Measurements from ENCODE around the gene DIDO1.
"Not testable (repeated sequence)": the region's sequence is repeated elsewhere in the genome, so short reads cannot be mapped to it uniquely, and the experiment has no call there.

The DIDO1 gene

GRCh38 chr20:62879275-62880146 is 46.8 kb downstream of the DIDO1 start:
- DNase-seq (ENCODE audit: low read depth in 2 of 2), result no peak

DNA sequence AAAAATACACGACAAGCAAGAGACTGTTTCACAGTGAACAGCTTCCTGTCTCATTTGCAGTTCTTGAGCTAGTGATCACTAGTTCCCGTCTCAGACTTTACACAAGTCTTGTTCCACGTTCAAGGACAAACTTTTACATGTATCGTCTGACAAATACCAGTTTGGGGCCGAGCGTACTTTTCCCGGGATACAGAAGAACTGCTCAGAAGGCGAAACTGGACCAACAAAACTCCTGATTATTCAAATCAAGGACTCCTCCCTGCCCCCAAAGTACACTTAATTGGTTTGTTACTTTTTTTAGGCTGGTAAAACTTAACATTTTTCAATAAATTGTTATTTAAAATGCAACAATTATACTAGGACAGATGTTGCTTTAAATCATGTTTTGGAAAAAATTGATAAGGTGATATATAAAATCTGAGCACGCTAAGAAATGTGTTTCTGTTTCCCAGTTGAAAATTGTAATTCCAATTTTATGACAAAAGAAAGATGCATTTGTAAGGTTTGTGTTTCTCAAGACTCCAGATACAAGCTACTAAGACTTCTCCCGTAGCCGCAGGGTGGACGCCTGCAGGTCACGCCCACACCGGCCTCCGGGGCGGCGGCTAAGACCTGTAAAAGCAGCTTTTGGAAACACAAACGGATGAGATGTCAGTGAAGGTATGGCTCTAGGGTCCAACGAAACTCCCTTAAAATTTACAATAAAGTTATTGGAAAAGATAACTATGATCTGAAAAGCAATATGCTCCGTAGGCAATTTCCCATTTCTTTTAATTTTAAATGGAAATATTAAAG is 47.9 kb downstream of the DIDO1 start:
- no peak for DNase-seq (ENCODE audit: low read depth in 2 of 2)

DNA sequence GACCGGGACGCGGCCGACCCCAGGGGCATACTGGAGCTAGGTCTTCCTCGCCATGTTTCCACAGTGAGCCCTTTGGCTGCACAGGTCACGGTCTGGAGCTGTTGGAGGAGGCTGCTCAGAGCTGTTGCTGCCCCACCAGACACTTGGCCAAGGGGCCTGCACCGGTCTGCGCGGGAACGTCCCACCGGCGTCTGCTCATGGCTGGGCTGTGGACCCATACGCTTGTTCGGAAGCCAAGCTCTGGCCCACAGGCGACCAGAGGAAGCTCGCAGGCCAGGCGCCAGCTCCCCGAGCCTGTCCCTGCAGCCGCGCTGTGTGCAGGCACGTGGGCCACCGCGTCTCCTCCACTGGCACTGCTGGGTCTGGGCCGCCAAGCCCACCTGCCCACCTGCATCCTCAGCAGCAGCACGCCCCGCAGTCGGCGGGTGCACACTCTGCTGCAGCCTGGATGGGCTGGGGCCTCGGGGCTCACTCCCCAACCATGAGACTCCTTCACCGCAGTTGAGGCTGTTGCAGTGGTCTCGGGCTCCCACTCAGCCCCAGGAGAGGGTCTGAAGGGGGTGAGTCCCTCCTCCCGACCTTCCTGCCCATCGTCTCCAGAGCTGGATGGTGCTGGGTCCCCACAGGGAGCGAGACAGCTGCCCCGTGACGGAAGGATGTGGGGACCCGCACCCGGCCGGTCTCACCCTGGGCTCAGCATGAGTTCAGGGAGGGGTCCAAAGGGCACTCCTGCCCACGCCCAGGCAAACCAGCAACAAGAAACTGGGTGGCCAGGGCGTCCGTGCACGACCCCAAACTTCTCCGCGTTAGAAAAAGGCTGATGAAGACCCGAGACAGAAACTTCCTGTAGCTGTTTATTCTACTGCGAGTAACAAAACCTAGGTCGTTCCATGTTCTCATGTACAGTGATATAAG is 49.1 kb downstream of the DIDO1 start:
- DNase-seq (ENCODE audit: low read depth in 2 of 2), result no peak

GRCh38 chr20:62876501-62876901 is 49.8 kb downstream of the DIDO1 start:
- DNase-seq (ENCODE audit: low read depth in 2 of 2), result no peak

DNA sequence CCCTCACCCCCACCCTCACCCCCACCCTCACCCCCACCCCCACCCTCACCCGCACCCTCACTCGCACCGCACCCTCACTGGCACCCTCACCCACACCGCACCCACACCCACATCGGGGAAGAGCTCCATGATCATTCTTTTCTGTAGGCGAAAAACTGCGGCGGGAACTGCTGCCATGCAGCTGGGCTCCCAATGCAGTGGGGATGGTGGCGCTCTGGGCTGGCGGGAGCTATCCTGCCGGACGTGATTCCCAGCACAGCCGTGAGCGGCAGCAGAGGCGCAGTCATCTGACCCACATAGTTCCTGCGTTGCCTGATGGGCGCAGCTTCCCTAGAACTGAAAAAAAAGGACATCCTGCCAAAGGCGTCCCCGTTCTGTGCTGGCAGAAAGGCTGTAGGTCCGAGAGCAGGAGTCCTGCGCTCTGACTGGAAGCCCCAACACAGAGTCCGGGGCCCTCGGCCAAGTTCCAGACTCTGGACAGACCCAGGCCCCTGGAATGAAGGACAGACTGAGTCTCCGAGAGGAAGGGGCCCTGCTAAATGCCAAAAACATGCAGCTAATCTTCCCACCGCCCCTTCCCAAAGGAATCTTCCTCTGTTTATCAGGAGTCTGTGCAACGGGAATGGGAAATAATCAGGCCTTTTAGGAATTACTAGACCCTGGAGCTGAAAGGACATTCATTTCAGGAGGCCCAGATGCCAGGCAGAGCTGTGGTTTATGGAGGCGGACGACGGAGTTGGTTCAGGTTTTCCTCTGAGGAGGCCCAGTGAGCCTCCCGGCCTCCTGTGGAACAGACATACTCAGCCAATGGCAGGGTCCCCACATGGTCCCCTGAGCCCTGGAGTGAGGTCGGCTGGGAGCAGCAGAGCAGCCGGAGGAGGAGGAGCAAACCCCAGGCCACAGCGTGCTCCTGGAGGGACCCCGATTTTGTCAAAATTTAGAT is 50.6 kb downstream of the DIDO1 start:
- DNase-seq (ENCODE audit: low read depth in 2 of 2), result no peak

GRCh38 chr20:62874964-62875344 is 51.4 kb downstream of the DIDO1 start:
- no peak for DNase-seq (ENCODE audit: low read depth in 2 of 2)

GRCh38 chr20:62873681-62874031 is 52.6 kb downstream of the DIDO1 start:
- not testable (repeated sequence) for DNase-seq (ENCODE audit: low read depth in 2 of 2)

DNA sequence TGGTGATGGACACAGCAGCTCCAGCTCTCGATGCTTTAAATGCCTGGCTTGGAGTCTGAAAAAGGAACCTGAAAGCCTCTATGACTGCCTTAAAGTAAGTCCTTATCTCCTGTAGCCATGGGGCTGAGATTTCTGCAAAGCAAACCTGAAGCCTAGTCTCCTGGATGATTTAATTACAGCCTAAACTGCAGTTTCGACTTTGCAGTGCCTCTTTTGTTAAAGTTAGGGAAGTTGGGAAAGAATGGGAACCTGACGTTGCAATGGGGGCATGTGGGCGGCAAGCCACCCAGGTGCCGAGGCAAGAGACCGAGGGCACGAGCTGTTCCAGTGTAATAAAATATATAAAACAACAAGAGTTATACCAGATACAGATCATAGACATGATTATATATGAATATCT is 53.0 kb downstream of the DIDO1 start:
- DNase-seq (ENCODE audit: low read depth in 2 of 2), result no peak

- no peak for DNase-seq (ENCODE audit: low read depth in 2 of 2)
These were observed 53.4 kb downstream of the DIDO1 start for GRCh38 chr20:62872862-62873261.

- no peak for DNase-seq (ENCODE audit: low read depth in 2 of 2)
These were observed 54.0 kb downstream of the DIDO1 start for GRCh38 chr20:62872184-62872847.

DNA sequence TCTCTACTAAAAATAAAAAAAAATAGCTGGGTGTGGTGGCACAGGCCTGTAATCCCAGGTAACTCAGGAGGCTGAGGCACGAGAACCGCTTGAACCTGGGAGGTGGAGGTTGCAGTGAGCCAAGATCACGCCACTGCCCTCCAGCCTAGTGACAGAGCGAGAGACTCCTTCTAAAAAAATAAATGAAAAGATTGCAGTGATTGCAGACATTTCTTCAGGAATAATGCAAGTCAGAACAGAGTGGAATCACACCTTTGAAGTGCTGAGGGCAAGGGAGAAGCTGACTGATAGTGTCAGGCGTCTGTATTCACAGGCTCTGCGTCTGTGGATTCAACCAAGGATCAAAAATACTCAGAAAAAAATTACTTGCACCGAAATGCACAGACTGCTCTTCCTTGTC is 62.1 kb downstream of the DIDO1 start:
- DNase-seq (ENCODE audit: low read depth in 2 of 2), result no peak

DNA sequence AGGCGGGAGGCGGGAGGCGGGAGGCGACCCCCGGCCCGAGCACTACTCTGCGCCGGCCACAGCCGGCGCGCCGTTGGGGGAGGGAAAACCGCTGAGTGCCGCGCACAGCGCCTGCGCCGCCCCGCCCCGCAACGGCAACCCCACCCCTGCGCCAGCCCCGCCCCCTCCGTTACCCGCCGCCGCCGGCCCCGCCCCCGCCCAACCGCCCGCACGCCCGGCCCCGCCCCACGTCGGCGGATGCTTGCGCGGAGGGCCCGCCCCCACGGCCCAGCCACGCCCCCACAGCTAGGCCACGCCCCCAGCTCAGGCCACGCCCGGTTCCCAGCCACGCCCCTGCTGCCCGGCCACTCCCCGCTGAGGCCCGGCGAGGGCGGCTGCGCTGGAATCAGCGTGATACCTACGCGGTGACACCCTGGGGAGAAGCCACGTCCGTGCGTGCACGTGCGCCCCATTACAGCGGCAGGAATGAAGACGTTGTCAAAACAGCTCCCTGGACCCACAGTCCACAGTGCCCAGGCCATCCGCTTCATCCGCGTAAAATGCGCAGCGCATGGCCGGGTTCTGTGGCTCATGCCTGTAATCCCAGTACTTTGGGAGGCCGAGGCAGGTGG is 64.5 kb downstream of the DIDO1 start, which contains the start of gene TCFL5:
Gene TCFL5 (minus strand): TSS at position 97 of the 611 bp plus-strand sequence. CDS start 152 bp downstream, outside the sequence.
- DNase-seq (ENCODE audit: low read depth in 2 of 2), result peak; percentile 95

GRCh38 chr20:62860924-62861691 is 65.2 kb downstream of the DIDO1 start:
- peak in 1 of 2 donors; percentile 22 for DNase-seq (ENCODE audit: low read depth in 2 of 2)

DNA sequence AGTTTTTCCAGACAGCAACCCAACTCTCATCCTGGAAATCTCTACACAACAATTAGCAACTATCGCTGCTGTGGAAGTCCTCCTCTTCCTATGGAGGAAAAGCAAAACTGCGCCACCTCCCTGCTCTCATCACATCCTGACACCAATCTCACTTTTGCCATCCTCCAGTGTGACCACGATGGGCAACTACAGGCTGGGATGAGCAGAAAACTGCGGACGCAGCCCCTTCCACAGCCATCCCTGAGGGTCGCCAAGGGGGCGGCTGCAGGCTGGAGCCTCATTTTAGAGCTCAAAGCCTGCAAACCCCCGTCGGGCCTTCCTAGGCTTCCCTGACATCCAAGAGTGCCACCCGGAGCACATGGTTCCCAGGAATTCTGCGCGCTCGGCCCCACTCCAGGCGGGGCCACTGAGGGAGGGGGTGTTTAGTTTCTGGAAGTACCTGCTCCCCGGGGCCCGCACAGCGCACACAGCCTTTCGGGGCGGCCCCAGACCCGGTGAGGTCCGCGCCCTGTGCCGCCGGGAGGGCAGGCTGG is 65.8 kb downstream of the DIDO1 start:
- DNase-seq (ENCODE audit: low read depth in 2 of 2), result no peak

DNA sequence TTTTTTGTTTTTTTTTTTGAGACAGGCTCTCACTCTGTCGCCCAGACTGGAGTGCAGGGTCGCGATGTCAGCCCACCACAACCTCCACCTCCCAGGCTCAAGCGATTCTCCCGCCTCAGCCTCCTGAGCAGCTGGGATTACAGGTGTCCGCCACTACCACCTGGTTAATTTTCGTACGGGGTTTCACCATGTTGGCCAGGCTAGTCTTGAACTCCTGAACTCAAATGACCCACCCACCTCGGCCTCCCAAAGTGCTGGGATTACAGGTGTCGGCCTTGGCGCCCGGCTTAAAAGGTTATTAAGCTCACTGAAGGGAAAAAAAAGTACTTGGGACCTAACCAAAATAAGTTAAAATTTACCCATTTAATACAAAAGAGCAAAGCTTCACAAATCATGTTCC is 66.6 kb downstream of the DIDO1 start:
- no peak for DNase-seq (ENCODE audit: low read depth in 2 of 2)

GRCh38 chr20:62858058-62858830 is 68.1 kb downstream of the DIDO1 start:
- no peak for DNase-seq (ENCODE audit: low read depth in 2 of 2)

GRCh38 chr20:62856931-62857619 is 69.2 kb downstream of the DIDO1 start:
- no peak for DNase-seq (ENCODE audit: low read depth in 2 of 2)
